SK-N-SH (cell line): Measurements from ENCODE around the gene CXorf49. TPM values are rescaled to one million over a fixed set of nuclear protein-coding genes. Genes with fewer than 3 reads are reported as not detected.

Experiments
- CTCF ChIA-PET: fragments of 300-600, 350-600 bp; formaldehyde crosslinking; extraction: SDS; loops from one replicate; lab custom pipeline; 2021; lab: Yijun Ruan, JAX
- POLR2A ChIA-PET: fragments of 350-600 bp; sonication (Branson Sonifier 250); formaldehyde crosslinking; extraction: SDS; loops from one replicate; lab custom pipeline; 2020; ENCODE audit warnings: antibody characterized with exemption, inconsistent platforms; lab: Yijun Ruan, JAX
- DNase-seq: peaks from one replicate; pipeline ENCODE4 v3.0.0; 2012
- H2AFZ ChIP-seq: fragments of 200-600 bp; sonication (generic); 2 replicates; pipeline ENCODE4 v1.8.1; 2016; ENCODE audit warnings: antibody characterized with exemption, mild to moderate bottlenecking, low read depth
- H3F3A ChIP-seq: fragments of 200-600 bp; sonication (generic); replicated peaks from 2 replicates; pipeline ENCODE3; 2016; ENCODE audit warnings: antibody characterized with exemption, mild to moderate bottlenecking; ENCODE audit not compliant: insufficient read depth
- H3K27ac ChIP-seq, 2 experiments: fragments of 200-500 bp in 1 of 2; fragments of 200-600 bp in 1 of 2; sonication (Bioruptor generic) in 1 of 2; sonication (generic), shearing (Covaris generic) in 1 of 2; 2 replicates each; pipeline versions ENCODE4 v1.5.1 to v1.6.1; 2014 to 2016; ENCODE audit warnings: low read depth in 2 of 2, inconsistent platforms in 1 of 2, low read length in 1 of 2, mild to moderate bottlenecking in 1 of 2, mixed read lengths in 1 of 2
- H3K27me3 ChIP-seq: fragments of 200-600 bp; sonication (generic), shearing (Covaris generic); 2 replicates; pipeline ENCODE4 v1.6.1; 2016; ENCODE audit warnings: mixed run types; ENCODE audit not compliant: insufficient read depth
- H3K36me3 ChIP-seq, 2 experiments: fragments of 200-500 bp in 1 of 2; fragments of 200-600 bp in 1 of 2; sonication (Bioruptor generic) in 1 of 2; sonication (generic) in 1 of 2; replicated peaks in 1 of 2; 2 replicates each; pipeline versions ENCODE3 to v1.5.1; 2014 to 2016; ENCODE audit warnings: low read length in 1 of 2, mild to moderate bottlenecking in 1 of 2; ENCODE audit not compliant: insufficient read depth in 2 of 2, control insufficient read depth in 1 of 2
- H3K4me1 ChIP-seq, 2 experiments: fragments of 200-500 bp in 1 of 2; fragments of 200-600 bp in 1 of 2; sonication (Bioruptor generic) in 1 of 2; sonication (generic), shearing (Covaris generic) in 1 of 2; 2 replicates each; pipeline versions ENCODE4 v1.5.1 to v1.6.1; 2014 to 2016; ENCODE audit warnings: low read depth in 1 of 2, low read length in 1 of 2, mixed run types in 1 of 2; ENCODE audit not compliant: insufficient read depth in 2 of 2, control insufficient read depth in 1 of 2
- H3K4me2 ChIP-seq: fragments of 200-600 bp; sonication (generic), shearing (Covaris generic); 2 replicates; pipeline ENCODE4 v1.6.1; 2017; ENCODE audit warnings: mixed run types
- H3K4me3 ChIP-seq, 2 experiments: fragments of 200-500 bp in 1 of 2; fragments of 200-600 bp in 1 of 2; sonication (Bioruptor generic) in 1 of 2; sonication (generic), shearing (Covaris generic) in 1 of 2; 2 replicates each; pipeline versions ENCODE4 v1.5.1 to v1.8.1; 2014 to 2016; ENCODE audit warnings: low read depth in 2 of 2, inconsistent platforms in 1 of 2, low read length in 1 of 2, mild to moderate bottlenecking in 1 of 2, mixed read lengths in 1 of 2, moderate library complexity in 1 of 2
- H3K79me2 ChIP-seq: fragments of 200-600 bp; sonication (generic); 2 replicates; pipeline ENCODE4 v1.8.1; 2017; ENCODE audit warnings: mild to moderate bottlenecking; ENCODE audit not compliant: insufficient read depth
- H3K9ac ChIP-seq: fragments of 200-600 bp; sonication (generic); 2 replicates; pipeline ENCODE4 v1.6.1; 2017; ENCODE audit warnings: mixed run types
- H3K9me2 ChIP-seq: fragments of 200-600 bp; sonication (generic); 2 replicates; pipeline ENCODE4 v1.6.1; 2017; ENCODE audit warnings: mixed run types
- H3K9me3 ChIP-seq: fragments of 200-600 bp; sonication (generic); 2 replicates; pipeline ENCODE4 v1.6.1; 2017; ENCODE audit warnings: mixed run types, mild to moderate bottlenecking, moderate library complexity
- H4K20me1 ChIP-seq: fragments of 200-600 bp; sonication (generic); 2 replicates; pipeline ENCODE4 v1.6.1; 2017; ENCODE audit warnings: mild to moderate bottlenecking, mixed run types; ENCODE audit not compliant: insufficient read depth
- CTCF ChIP-seq: fragments of 200-600 bp; sonication (generic); IDR thresholded peaks from 2 replicates; pipeline ENCODE4 v1.6.1; 2017; ENCODE audit warnings: antibody characterized with exemption, mild to moderate bottlenecking, moderate library complexity
- EZH2phosphoT487 ChIP-seq: fragments of 200-600 bp; sonication (generic); IDR thresholded peaks from 2 replicates; pipeline ENCODE4 v1.6.1; 2017; ENCODE audit warnings: low read depth, mixed run types, mild to moderate bottlenecking, antibody characterized with exemption, moderate library complexity, borderline replicate concordance
- FOSL2 ChIP-seq: IDR thresholded peaks from 2 replicates; pipeline ENCODE4 v1.4.0; 2012; ENCODE audit warnings: low read depth, mild to moderate bottlenecking, moderate library complexity, borderline replicate concordance
- FOXM1 ChIP-seq: IDR thresholded peaks from 2 replicates; pipeline ENCODE4 v1.4.0; 2012; ENCODE audit warnings: low read depth, mild to moderate bottlenecking
- JUND ChIP-seq: IDR thresholded peaks from 2 replicates; pipeline ENCODE4 v1.4.0; 2012
- MEF2A ChIP-seq: IDR thresholded peaks from 2 replicates; pipeline ENCODE4 v1.4.0; 2012; ENCODE audit warnings: low read depth, borderline replicate concordance
- NFIC ChIP-seq: IDR thresholded peaks from 2 replicates; pipeline ENCODE4 v1.4.0; 2012; ENCODE audit warnings: borderline replicate concordance
- POLR2AphosphoS5 ChIP-seq: IDR thresholded peaks from 2 replicates; pipeline ENCODE4 v1.6.1; 2012; ENCODE audit warnings: low read depth, low read length
- RXRA ChIP-seq: IDR thresholded peaks from 2 replicates; pipeline ENCODE4 v1.4.0; 2012; ENCODE audit warnings: low read depth, mild to moderate bottlenecking, borderline replicate concordance
- YY1 ChIP-seq: IDR thresholded peaks from 2 replicates; pipeline ENCODE4 v1.4.0; 2012; ENCODE audit warnings: low read depth, mild to moderate bottlenecking
- WGBS: methylation state at CpG from one replicate; pipeline ENCODE4 v1.1.6; 2017; ENCODE audit warnings: low lambda C conversion rate; 5-methylcytosine and 5-hydroxymethylcytosine counted together
- polyA plus RNA-seq, 3 experiments: library from polyadenylated mRNA; depleted of rRNA; stranded (reverse); fragments of >200 nt; gene quantifications; 2 replicates each; pipeline ENCODE4 v1.2.3, GENCODE V29; 2012
- TF ChIP-seq, protein P1 (sequence below): IDR thresholded peaks from 2 replicates; pipeline ENCODE4 v1.4.0; 2012; ENCODE audit warnings: low read depth, borderline replicate concordance
- TF ChIP-seq, protein P2 (sequence below): fragments of 150-350 bp; IDR thresholded peaks from 2 replicates; pipeline ENCODE4 v1.6.1; 2016; ENCODE audit warnings: mild to moderate bottlenecking, low read depth, low read length

Gene CXorf49
- polyA plus RNA-seq, 1 of the 3 experiments (the other 2 are of a cell fraction), result not detected

DNA sequence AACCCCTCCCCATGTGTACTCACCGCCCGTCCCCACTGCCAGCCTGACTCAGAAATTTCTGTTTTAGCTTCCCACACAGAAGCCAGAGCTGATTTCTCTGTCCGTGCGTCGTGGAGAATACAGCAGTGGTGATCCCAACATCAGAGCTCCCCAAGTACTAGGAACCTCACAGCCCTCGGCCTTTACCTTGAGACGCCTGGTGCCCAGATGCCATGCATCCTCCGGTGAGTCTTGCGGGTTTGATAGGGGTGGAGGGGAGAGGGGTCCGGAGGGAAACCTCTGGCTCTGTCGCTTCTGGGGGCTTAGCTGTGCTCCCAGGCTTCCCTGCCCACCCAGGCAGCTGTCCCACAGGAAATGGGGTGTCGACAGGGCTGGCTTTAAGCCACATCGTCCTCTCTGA lies 48.6 kb downstream of the CXorf49 start (continued):
- TF ChIP-seq CTCF (no peak), POLR2AphosphoS5 (no peak), FOXM1 (no peak), JUND (no peak), FOSL2 (no peak), NFIC (no peak), MEF2A (no peak), RXRA (no peak), YY1 (no peak)
- TF ChIP-seq, protein P1, sequence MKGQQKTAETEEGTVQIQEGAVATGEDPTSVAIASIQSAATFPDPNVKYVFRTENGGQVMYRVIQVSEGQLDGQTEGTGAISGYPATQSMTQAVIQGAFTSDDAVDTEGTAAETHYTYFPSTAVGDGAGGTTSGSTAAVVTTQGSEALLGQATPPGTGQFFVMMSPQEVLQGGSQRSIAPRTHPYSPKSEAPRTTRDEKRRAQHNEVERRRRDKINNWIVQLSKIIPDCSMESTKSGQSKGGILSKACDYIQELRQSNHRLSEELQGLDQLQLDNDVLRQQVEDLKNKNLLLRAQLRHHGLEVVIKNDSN, result no peak

DNA sequence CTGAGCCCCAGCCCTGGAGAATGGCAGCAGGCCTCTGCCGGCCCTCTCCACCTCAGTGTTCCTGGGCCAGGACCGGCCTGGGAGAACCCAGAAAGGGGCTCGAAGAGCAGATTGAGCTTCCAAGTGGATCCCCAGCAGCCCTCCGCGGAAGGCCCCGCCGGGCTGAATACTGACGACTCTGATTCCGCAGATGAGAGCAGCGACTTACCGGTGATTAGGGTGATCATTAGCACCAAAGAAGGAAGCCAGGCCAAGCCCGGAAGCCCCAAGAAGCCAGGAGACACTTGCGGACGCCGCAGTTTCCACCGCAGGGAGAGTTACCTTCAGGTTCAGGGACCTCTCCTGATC lies 49.9 kb downstream of the CXorf49 start:
- TF ChIP-seq EZH2phosphoT487 (no peak), FOXM1 (no peak)
- TF ChIP-seq, protein P1, result no peak
- TF ChIP-seq, protein P2, sequence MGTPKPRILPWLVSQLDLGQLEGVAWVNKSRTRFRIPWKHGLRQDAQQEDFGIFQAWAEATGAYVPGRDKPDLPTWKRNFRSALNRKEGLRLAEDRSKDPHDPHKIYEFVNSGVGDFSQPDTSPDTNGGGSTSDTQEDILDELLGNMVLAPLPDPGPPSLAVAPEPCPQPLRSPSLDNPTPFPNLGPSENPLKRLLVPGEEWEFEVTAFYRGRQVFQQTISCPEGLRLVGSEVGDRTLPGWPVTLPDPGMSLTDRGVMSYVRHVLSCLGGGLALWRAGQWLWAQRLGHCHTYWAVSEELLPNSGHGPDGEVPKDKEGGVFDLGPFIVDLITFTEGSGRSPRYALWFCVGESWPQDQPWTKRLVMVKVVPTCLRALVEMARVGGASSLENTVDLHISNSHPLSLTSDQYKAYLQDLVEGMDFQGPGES, result no peak
- Histone ChIP-seq H3K4me2 (no peak overlapping the region), H3K9ac (no peak overlapping the region), H3K79me2 (no peaks in the 10 kb centered on the region), H3K9me2 (no peaks in the 10 kb centered on the region), H2AFZ (no peak overlapping the region), H3K4me1 (no peaks in the 10 kb centered on the region), H4K20me1 (no peaks in the 10 kb centered on the region), H3F3A (no peaks in the 10 kb centered on the region), H3K27ac (no peak overlapping the region), H3K27me3 (peaks cover 43% of the 10 kb centered on the region), H3K9me3 (no peaks in the 10 kb centered on the region), H3K4me3 (no peak overlapping the region), H3K36me3 (no peaks in the 10 kb centered on the region)
- 50% methylated on average over 3 of the region's 16 CpGs for WGBS
- CTCF ChIA-PET, result interaction anchor here (2.0 kb wide), 1 partner anchor 16 kb away, joined by 6 read pairs; no protein-coding TSS in a partner anchor
- DNase-seq, result no peak
- POLR2A ChIA-PET, result no interaction called here
